ENCODE measurements around the gene DHX29. TPM values are rescaled to one million over a fixed set of nuclear protein-coding genes. Genes with fewer than 3 reads are reported as not detected.
"Not testable (repeated sequence)": the region's sequence is repeated elsewhere in the genome, so short reads cannot be mapped to it uniquely, and the experiment has no call there.

The DHX29 gene, protein sequence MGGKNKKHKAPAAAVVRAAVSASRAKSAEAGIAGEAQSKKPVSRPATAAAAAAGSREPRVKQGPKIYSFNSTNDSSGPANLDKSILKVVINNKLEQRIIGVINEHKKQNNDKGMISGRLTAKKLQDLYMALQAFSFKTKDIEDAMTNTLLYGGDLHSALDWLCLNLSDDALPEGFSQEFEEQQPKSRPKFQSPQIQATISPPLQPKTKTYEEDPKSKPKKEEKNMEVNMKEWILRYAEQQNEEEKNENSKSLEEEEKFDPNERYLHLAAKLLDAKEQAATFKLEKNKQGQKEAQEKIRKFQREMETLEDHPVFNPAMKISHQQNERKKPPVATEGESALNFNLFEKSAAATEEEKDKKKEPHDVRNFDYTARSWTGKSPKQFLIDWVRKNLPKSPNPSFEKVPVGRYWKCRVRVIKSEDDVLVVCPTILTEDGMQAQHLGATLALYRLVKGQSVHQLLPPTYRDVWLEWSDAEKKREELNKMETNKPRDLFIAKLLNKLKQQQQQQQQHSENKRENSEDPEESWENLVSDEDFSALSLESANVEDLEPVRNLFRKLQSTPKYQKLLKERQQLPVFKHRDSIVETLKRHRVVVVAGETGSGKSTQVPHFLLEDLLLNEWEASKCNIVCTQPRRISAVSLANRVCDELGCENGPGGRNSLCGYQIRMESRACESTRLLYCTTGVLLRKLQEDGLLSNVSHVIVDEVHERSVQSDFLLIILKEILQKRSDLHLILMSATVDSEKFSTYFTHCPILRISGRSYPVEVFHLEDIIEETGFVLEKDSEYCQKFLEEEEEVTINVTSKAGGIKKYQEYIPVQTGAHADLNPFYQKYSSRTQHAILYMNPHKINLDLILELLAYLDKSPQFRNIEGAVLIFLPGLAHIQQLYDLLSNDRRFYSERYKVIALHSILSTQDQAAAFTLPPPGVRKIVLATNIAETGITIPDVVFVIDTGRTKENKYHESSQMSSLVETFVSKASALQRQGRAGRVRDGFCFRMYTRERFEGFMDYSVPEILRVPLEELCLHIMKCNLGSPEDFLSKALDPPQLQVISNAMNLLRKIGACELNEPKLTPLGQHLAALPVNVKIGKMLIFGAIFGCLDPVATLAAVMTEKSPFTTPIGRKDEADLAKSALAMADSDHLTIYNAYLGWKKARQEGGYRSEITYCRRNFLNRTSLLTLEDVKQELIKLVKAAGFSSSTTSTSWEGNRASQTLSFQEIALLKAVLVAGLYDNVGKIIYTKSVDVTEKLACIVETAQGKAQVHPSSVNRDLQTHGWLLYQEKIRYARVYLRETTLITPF (N-terminal part only)
- total RNA-seq (2014; rRNA removed; shearing (Covaris generic)), result 47.8 and 61.9 TPM in 2 replicates

DNA sequence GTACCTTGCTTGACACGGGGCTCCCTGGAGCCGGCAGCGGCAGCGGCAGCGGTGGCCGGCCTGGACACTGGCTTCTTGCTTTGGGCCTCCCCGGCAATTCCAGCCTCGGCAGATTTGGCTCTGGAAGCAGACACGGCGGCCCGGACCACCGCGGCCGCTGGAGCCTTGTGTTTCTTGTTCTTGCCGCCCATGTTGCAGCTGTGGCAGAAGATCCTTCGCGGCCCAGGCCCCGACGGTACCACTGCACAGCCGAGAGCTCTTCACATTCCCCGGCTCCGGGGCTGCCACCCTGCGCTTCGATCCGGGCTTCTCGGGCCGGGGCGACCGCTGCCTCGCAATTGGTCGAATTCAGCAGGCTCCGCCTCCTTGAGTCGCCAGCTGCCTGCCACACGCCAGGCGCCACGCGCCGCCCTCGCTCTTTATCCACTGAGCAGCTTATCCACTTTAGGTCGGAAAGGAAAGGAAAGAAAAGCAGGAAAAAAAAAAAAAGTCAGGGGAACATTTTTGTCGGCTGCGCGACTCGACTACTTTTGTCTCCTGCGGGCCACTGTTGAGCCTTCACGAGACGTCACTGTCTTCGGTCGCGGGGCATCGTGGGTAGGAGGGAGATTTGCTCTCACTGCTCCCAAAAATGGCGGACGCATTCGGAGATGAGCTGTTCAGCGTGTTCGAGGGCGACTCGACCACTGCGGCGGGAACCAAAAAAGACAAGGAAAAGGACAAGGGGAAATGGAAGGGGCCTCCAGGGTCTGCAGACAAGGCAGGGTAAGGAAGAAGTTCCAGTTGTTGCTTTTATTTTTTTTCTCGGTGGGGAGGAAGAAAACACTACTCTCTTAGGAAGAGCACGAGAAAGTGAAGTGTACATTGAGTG is at the start of gene DHX29, which contains the start of gene MTREX:
Gene DHX29, minus strand, starts transcription at position 312 of the 871 bp plus-strand sequence. Its CDS starts 121 bp downstream, at position 191.
Gene MTREX, plus strand, starts transcription at position 607 of the 871 bp plus-strand sequence. Its CDS starts 25 bp downstream, at position 632.
- peak; percentile 89 for DNase-seq (ENCODE audit: low spot score)

DNA sequence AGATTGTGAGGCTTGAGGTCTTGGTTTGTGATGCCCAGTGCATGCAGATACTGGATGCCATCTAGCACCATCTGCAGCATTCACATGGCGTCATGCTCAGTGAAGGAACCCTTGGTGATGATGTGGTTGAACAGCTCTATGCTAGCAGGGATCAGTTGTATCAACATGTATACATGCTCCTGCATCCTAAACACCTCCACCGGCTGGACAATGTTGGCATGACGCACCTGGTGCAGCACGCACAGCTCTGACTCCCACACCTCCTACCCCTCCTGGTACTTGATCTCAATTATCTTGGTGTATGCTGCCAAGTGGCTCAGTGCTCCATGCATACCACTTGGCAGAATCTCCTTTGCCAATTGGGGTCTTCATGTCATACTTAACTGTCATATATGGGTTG is 49.4 kb upstream of the DHX29 start:
- DNase-seq (ENCODE audit: low spot score), result no peak

DNA sequence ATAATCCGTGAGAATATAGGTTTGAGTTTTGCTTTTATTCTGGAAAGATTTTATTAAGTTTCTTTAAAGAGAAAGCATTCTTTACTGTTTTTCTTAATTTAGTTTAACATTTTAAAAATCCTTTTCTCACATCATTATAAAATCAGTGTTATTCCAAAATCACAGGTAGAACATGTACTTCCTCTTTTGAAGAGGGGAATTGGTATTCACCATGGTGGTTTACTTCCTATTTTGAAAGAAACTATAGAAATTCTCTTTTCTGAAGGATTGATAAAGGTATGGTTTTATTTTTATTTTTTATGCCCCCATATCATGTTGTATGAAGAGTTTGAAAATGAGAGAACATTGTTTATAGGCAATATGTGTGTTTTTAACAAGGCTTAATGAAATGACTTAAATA is 43.3 kb upstream of the DHX29 start:
- no peak for DNase-seq (ENCODE audit: low spot score)

DNA sequence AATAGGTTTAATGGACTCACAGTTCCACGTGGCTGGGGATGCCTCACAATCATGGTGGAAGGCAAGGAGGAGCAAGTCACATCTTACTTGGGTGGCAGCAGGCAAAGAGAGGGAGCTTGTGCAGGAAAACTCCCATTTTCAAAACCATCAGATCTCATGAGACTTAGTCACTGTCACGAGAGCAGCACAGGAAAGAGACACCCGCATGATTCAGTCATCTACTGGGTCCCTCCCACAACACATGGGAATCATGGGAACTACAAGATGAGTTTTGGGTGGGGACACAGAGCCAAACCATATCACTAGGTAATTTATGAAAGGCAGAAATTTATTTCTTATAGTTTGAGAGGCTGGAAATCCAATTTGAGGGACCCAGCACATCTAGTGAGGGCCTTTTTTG is 40.3 kb upstream of the DHX29 start:
- DNase-seq (ENCODE audit: low spot score), result peak; percentile 46

DNA sequence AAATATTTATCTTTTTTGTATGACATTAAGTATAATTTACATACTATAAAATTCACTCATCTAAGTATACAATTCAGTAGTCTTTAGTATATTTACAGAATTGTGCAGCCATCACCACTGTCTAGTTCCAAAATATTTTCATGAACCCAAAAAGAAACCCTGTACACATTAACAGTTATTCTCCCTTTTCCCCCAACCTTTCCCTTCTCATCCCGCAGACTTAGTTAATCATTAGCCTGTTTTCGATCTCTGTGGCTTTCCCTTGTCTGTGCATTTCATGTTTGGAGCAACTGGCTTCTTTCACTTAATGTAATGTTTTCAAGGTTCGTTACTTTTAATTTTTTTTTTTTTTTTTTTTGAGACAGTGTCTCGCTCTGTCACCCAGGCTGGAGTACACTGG is 37.8 kb upstream of the DHX29 start:
- no peak for DNase-seq (ENCODE audit: low spot score)

DNA sequence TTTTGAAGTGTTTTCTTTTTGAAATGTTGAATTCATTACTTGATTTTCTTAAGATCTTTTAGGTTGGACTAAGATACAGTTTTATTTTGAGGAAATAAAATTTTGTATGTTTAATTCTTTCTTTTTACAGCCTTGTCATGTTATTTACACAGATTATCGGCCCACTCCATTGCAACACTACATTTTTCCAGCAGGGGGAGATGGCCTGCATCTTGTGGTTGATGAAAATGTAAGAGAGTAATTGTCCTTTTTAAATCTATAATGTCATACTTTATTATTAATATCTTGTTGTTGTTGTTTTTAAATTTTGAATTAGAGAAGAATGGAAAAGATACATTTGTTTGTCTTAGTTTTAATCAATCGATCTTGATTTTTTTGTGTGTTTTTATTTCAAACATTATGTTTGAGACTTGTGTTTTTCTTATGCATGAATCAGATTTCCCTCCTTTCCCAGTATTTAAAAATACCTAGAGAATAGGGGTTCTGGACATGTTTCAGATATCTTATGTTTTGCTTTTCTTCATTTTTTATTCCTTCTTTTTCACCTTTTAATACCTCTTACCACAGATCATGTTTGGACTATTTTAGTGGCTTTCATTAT is 37.0 kb upstream of the DHX29 start:
- DNase-seq (ENCODE audit: low spot score), result peak; percentile 39

DNA sequence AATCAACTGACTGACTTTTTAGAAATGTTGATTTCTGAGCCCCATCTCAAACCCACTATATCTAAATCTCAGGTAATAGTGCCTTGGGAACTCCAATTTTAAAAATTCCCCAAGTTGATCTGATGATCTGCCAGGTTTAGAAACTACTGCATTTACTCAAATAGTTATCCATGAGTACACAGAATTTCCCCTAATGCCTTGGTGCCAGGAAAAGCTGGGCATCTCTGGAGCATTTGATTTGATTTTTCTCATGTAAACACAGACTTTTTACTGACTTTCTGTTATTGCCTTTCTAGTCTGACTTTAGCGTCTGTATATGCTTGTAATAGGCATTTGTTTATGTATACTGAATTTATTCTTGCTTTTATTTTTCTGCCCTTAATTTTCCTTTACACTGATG is 36.1 kb upstream of the DHX29 start:
- DNase-seq (ENCODE audit: low spot score), result no peak

DNA sequence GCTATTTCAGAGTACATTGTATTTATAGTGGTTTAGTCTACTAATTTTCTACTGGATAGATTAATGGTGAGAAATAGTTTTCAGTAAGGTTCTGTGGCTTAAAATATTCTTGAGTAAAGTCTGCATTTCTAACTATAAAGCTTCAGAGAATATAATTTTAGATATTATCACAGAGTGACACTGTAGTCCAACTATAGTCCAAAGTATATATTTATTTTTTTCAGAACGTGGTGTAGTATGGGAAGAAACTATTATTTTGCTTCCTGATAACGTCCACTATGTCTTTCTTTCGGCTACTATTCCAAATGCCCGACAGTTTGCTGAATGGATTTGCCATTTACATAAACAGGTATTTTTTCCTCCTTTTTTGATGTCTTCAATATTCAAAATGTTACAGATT is 35.6 kb upstream of the DHX29 start:
- DNase-seq (ENCODE audit: low spot score), result no peak

DNA sequence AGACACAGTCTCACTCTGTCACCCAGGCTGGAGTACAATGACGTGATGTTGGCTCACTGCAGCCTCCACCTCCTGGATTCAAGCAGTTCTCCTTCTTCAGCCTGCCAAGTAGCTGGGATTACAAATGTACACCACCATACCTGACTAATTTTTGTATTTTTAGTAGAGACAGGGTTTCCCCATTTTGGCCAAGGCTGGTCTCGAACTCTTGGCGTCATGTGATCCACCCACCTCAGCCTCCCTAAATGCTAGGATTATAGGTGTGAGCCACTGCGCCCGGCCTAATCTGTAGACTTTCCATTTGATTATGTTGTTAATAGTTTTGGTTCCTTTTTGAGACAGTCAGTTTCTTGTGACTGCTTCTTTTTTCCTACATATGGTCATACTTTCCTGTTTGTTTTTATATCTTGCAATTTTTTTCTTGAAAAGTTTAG is 31.3 kb upstream of the DHX29 start:
- DNase-seq (ENCODE audit: low spot score), result no peak

DNA sequence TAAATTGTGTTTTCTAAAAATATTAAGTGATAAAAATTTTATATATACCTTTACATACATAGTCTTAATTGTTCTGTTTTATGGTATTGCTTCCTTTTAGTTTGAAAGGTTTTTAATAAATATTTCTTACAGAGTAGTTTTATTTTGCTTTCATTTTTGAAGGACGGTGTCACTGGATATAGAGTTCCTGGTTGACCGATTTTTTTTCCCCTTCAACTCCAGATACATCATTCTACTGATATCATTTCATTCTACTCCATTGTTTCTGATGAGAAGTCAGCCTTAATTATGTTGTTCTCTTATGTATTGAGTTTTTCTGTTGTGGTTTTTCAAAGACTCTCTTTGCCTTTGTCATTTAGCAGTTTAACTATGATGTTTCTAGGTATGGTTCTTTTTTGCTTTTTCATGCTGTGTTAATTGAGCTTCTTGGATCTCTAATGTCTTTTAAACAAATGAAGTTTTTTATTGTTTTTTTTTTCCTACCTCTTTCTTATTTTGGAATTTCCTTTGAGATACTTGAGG is 30.7 kb upstream of the DHX29 start:
- no peak for DNase-seq (ENCODE audit: low spot score)

DNA sequence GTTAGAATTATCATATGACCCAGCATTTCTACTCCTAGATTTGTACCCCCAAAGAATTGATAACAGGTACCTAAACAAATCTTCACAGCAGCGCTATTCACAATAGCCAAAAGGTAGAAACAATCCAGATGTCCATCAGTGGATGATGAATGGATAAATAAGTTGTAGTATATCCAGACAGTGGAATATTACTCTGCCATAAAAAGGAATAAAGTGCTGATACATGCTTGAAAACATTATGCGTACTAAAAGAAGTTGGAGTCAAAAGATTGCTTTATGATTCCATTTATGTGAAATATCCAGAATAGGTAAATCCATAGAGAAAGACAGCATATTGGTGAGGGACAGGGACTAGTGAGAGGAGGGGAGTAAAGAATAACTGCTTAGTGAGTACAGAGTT is 26.3 kb upstream of the DHX29 start:
- DNase-seq (ENCODE audit: low spot score), result no peak

DNA sequence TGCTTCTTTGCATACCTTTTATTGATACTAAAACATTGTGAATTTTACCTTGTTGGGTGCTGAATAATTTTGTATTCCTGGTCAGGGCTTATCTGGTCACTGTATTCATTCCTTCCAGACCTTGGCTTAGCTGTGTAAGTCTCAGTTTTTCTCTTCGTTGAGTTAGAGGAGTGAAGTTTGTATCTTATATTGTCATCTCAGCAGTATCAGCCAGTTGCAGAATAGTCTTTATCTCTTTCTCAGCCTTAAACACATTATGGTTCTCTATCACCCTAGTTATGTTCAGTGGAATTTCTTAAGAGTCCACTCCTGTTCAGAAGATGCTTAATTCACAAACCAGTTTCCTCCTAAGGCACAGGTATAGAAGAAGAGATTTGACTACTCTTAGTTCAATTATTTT is 25.5 kb upstream of the DHX29 start:
- no peak for DNase-seq (ENCODE audit: low spot score)

DNA sequence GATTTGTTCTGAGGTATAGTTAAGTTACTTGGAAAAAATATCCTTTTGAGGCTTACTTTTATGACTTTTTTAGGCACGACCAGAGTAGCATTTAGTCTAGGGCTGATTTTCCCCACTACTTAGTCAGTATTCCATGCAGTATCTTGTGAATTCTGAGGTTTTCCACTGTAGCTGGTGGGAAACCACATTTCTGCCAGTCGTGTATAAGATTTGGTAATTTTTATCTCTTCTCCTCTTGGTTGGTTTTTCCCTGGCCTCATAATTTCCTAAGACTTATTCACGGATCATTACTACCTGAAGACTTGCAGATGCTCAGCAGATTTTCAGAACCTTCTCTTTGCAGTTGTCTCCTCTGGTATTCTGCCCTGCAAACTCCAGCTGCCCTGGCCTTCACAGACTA is 23.8 kb upstream of the DHX29 start:
- DNase-seq (ENCODE audit: low spot score), result no peak

DNA sequence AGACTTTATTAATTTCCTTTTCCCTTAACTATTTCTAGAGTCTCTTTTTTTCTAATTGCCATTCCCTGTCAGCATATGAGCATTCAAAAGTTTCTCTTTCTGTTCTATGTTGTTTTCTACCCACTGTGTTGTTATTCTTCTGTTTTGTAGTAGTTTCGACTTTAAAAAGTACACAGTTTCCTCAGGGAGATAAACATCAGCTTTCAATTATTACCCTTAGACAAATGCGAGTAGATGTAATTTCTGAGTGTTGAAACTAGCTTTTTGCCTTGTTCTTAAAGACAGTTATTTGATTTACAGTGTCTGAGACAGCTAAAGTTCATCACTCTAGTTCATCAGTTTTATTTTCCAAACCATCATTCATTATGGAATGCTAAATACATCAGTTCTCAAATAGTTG is 19.8 kb upstream of the DHX29 start:
- DNase-seq (ENCODE audit: low spot score), result no peak

DNA sequence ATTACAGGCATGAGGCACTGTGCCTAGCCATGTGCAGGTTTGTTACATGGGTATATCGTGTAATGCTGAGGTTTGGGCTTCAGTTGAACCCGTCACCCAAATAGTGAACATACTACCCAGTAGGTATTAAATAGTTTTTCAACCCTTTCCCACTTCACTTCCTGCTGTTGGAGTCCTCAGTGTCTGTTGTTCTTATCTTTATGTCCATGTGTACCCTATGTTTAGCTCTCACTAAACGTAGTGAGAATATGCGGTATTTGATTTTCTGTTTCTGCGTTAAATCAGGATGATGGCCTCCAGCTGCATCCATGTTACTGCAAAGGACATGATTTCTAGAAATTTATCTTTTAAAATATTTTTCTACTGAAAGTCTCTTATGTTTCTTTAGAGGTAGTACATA is 18.1 kb upstream of the DHX29 start:
- DNase-seq (ENCODE audit: low spot score), result no peak

DNA sequence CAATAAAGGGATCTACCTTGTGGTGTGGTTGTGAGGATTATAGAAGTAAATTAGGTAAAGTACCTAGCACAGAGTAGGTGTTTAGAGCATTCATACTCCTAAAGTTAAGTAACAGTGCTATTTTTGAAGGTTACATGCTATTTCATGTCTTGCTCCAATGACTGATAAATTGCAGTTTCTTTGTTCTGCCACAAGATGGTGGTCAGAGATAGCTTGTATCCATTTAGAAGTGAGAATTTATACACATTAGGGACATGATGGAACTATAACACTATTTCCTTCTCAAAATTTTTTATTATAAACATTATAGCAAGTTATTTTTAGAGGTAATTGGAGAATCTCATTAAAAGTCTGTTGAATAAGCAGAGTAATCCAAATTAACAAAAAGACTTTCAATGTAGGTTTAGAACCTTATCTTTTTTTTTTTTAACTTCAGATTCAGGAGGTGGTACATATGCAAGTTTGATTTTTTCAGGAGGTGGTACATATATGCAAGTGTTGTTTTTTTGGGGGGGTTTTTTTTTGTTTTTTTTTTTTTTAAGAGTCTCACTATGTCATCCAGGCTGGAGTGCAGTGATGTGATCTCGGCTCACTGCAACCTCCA is 17.4 kb upstream of the DHX29 start:
- peak; percentile 22 for DNase-seq (ENCODE audit: low spot score)

DNA sequence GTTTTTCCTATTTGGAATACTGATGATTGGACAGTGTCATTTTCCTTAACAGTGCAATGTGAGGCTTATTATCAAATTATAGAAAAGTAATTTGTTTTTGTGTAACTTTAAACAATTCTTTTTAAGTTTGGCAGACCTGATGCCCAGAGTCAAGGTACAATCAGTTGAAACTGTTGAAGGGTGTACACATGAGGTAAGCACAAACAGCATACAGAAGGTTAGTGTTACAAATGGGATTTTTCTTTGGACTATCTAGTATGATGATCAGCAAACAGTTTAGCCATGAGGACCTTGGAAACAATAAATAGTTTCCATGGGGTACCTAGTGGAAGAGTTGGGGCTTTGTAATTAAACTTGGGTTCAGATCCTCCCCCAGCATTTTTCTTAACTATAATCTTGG is 16.5 kb upstream of the DHX29 start:
- DNase-seq (ENCODE audit: low spot score), result no peak

DNA sequence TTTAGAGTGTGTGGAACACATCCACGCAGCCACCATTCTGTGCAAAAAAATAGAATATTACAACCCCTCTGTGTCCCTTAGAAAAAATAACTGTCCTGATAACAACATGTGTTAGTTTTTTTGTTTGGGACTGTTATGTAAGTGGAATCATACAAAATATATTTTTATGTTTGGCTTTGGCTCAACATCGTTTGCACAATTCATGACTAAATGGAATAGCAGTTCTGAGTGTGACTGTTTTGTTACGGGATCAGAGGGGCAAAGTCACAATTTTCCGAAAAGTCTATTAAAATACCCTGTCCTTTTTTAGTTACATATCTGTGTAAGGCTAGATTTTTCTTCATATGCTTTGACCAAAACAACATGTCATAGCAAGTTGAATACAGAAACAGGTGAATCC is 13.1 kb upstream of the DHX29 start:
- no peak for DNase-seq (ENCODE audit: low spot score)

DNA sequence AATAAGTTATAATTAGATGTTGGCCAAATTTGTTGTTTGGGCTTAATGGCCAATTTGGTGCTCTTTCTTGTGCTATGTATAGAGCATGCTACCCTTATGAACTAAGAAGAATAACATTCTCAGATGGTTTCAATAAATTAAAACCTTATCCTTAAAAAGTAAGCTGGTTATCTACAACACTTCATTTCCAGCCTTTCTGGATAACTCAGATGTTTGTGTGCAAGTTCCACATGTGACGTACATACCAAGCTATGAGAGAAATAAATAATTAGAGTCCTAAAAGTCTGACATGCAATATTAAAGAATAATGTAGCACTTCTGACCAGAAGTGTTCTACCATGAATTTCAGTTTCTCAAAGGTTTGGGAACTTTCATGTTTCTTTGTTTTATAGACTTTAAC is 12.0 kb upstream of the DHX29 start:
- no peak for DNase-seq (ENCODE audit: low spot score)

DNA sequence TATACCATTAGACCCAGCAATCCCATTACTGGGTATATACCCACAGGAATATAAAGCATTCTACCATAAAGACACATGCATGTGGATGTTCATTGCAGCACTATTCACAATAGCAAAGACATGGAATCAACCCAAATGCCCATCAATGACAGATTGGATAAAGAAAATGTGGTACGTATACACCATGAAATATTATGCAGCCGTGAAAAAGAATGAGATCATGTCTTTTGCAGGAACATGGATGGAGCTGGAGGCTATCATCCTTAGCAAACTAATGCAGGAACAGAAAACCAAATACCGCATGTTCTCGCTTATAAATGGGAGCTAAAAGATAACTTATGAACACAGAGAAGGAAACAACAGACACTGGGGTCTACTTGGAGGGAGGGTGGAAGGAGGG is 10.7 kb upstream of the DHX29 start:
- DNase-seq (ENCODE audit: low spot score), result not testable (repeated sequence)

All from A172 (cell line).